HG02571 (cell line): ENCODE data around the gene PLCG1.

Experiments
- ATAC-seq: cut with Tn5 transposase; IDR thresholded peaks from one replicate; pipeline ENCODE4 v1.9.1; 2021; ENCODE audit warnings: mild to moderate bottlenecking, moderate library complexity; ENCODE audit not compliant: unreplicated experiment

Gene PLCG1

GRCh38 chr20:41176711-41177552 is 39.6 kb downstream of the PLCG1 start:
- ATAC-seq: no peak

- no peak for ATAC-seq
These were observed 40.3 kb downstream of the PLCG1 start for GRCh38 chr20:41177636-41178035.

GRCh38 chr20:41178495-41178894 is 41.2 kb downstream of the PLCG1 start:
- no peak for ATAC-seq

- no peak for ATAC-seq
These were observed 41.6 kb downstream of the PLCG1 start for GRCh38 chr20:41178904-41179432.

- no peak for ATAC-seq
These were observed 42.6 kb downstream of the PLCG1 start for GRCh38 chr20:41179961-41180360.

- ATAC-seq: no peak
These were observed 43.4 kb downstream of the PLCG1 start for GRCh38 chr20:41180599-41181333.

- no peak for ATAC-seq
These were observed 44.2 kb downstream of the PLCG1 start for GRCh38 chr20:41181567-41181966.

- no peak for ATAC-seq
These were observed 45.2 kb downstream of the PLCG1 start for GRCh38 chr20:41182296-41183212.

- ATAC-seq: no peak
These were observed 46.0 kb downstream of the PLCG1 start for GRCh38 chr20:41183391-41183790.

- ATAC-seq: no peak
These were observed 46.5 kb downstream of the PLCG1 start for GRCh38 chr20:41183831-41184230.

GRCh38 chr20:41185013-41185757 is 47.8 kb downstream of the PLCG1 start:
- no peak for ATAC-seq

GRCh38 chr20:41187668-41188067 is 50.3 kb downstream of the PLCG1 start:
- no peak for ATAC-seq

- ATAC-seq: no peak
These were observed 54.5 kb downstream of the PLCG1 start for GRCh38 chr20:41191562-41192500.

- no peak for ATAC-seq
These were observed 55.2 kb downstream of the PLCG1 start for GRCh38 chr20:41192575-41192974.

GRCh38 chr20:41196653-41197225 is 59.4 kb downstream of the PLCG1 start:
- ATAC-seq: no peak

GRCh38 chr20:41198443-41198842 is 61.1 kb downstream of the PLCG1 start:
- ATAC-seq: no peak

GRCh38 chr20:41200446-41201202 is 63.3 kb downstream of the PLCG1 start:
- ATAC-seq: no peak

GRCh38 chr20:41201760-41202159 is 64.4 kb downstream of the PLCG1 start:
- no peak for ATAC-seq
